HL-60 (cell line): ENCODE data around the gene SPACA6.

Source experiments
- CTCF ChIP-seq: IDR thresholded peaks from one replicate; pipeline ENCODE4 v1.5.1; 2011; ENCODE audit warnings: low read length, control low read depth, inconsistent platforms; ENCODE audit not compliant: insufficient read depth
- GABPA ChIP-seq: IDR thresholded peaks from 2 replicates; pipeline ENCODE4 v1.6.1; 2012; ENCODE audit warnings: low read depth
- POLR2AphosphoS5 ChIP-seq: IDR thresholded peaks from 2 replicates; pipeline ENCODE4 v1.6.1; 2012; ENCODE audit warnings: low read depth
- REST ChIP-seq: IDR thresholded peaks from 2 replicates; pipeline ENCODE4 v1.6.1; 2012; ENCODE audit warnings: low read depth; ENCODE audit not compliant: insufficient replicate concordance
- SPI1 ChIP-seq: IDR thresholded peaks from 2 replicates; pipeline ENCODE4 v1.6.1; 2012; ENCODE audit warnings: low read depth, mild to moderate bottlenecking, borderline replicate concordance

- TF ChIP-seq CTCF (no peak), REST (peak; percentile 80), POLR2AphosphoS5 (no peak), GABPA (no peak), SPI1 (peak; percentile 92)
Observed at GRCh38 chr19:51644636-51645271, 48.4 kb upstream of the SPACA6 start.
